GM12864 (cell line): Measurements from ENCODE around the gene FURIN.

Experiments used
- DNase-seq: peaks from one replicate; pipeline ENCODE4 v3.0.0-alpha.2; 2011; ENCODE audit warnings: low read depth
- H3K4me3 ChIP-seq: 2 replicates; pipeline ENCODE4 v1.5.1; 2011; ENCODE audit warnings: mild to moderate bottlenecking, low read depth, low read length, control low read depth
- CTCF ChIP-seq: IDR thresholded peaks from 2 replicates; pipeline ENCODE4 v1.5.1; 2011; ENCODE audit warnings: low read depth, mild to moderate bottlenecking, moderate library complexity, low read length, control low read depth, inconsistent platforms; ENCODE audit errors: missing control alignments

FURIN gene

GRCh38 chr15:90864507-90864906 is 3.9 kb upstream of the FURIN start:
- H3K4me3 ChIP-seq: no peak overlapping the region
- no peak for DNase-seq
- TF ChIP-seq CTCF: no peak

GRCh38 chr15:90865702-90866101 is 2.7 kb upstream of the FURIN start:
- TF ChIP-seq CTCF: no peak
- no peak overlapping the region for H3K4me3 ChIP-seq
- no peak for DNase-seq

- H3K4me3 ChIP-seq: no peak overlapping the region
- TF ChIP-seq CTCF: no peak
- DNase-seq: no peak
Observed at GRCh38 chr15:90866161-90866715, 2.1 kb upstream of the FURIN start.

DNA sequence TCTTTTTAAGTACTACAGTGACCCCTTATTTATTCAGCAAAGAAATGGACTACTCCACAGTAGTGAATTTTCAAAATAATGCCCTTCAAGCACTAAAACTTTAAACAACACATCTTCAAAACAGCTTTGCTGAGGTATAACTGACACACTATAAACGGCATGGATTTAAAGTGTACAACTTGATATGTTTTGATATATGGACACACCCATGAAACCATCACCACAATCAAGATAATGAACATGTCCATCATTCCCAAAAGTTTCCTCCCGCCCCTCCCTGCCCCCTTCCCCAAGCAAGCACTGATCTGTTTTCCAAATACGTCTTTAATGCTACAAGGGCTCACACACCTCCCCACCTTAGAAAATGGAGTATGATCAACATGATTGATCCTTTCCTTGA is 1.6 kb upstream of the FURIN start:
- DNase-seq: no peak
- H3K4me3 ChIP-seq: no peak overlapping the region
- TF ChIP-seq CTCF: no peak

- H3K4me3 ChIP-seq: no peak overlapping the region
- no peak for DNase-seq
- no peak for TF ChIP-seq CTCF
Observed at GRCh38 chr15:90869140-90869541, 753 bp downstream of the FURIN start.

GRCh38 chr15:90869601-90870353 is 1.4 kb downstream of the FURIN start:
- no peak overlapping the region for H3K4me3 ChIP-seq
- DNase-seq: no peak
- TF ChIP-seq CTCF: no peak
